K562 (cell line): ENCODE results near the gene ICAM2. TPM values are rescaled to one million over a fixed set of nuclear protein-coding genes. Genes with fewer than 3 reads are reported as not detected.

Experiments used
- ATAC-seq: fragments of 200-7000 bp; cut with Tn5 transposase; 3 replicates; pipeline ENCODE4 v1.9.1; 2020; ENCODE audit warnings: moderate library complexity
- BruUV-seq: library from RNA; stranded (reverse); fragments of 400-500 nt; replicated peaks from 2 replicates; lab custom pipeline; 2021; lab: Mats Ljungman, UMichigan
- CTCF ChIA-PET: fragments of 300-600 bp; formaldehyde crosslinking; extraction: SDS; loops from one replicate; lab custom pipeline; 2021; ENCODE audit warnings: low intra/inter-chr PET ratio; lab: Yijun Ruan, JAX
- POLR2A ChIA-PET: fragments of 300-600, 350-650 bp; sonication (Branson Sonifier 250); formaldehyde crosslinking; extraction: SDS; loops from one replicate; lab custom pipeline; 2021; ENCODE audit warnings: antibody characterized with exemption, inconsistent platforms; lab: Yijun Ruan, JAX
- DNase-seq, 4 experiments: peaks; one replicate each; pipeline versions ENCODE4 v3.0.0 to v3.0.0-alpha.2; 2011 to 2018; ENCODE audit warnings: low spot score in 3 of 4, mixed read lengths in 3 of 4; ENCODE audit errors: extremely low read depth in 1 of 4
- FAIRE-seq: peaks from 2 replicates; lab custom pipeline; 2011; peaks lifted over from hg19 to GRCh38; lab: Jason Lieb, UNC
- H2AFZ ChIP-seq: 2 replicates; pipeline ENCODE4 v1.6.0; 2011; ENCODE audit warnings: low read depth, low read length, control low read depth, inconsistent platforms
- H3K27ac ChIP-seq: fragments of 200-600 bp; 3 replicates; pipeline ENCODE4 v1.8.0; 2011; ENCODE audit warnings: low read depth, mild to moderate bottlenecking, control low read depth, inconsistent platforms, low read length, moderate library complexity, mixed read lengths; ENCODE audit errors: extremely low read depth
- H3K27me3 ChIP-seq, 2 experiments: fragments of 300-600 bp in 1 of 2; 2 replicates in 1 of 2; 3 replicates in 1 of 2; pipeline versions ENCODE4 v1.6.0 to v1.8.0; 2011; ENCODE audit warnings: inconsistent platforms in 2 of 2, low read length in 2 of 2, mild to moderate bottlenecking in 1 of 2, mixed read lengths in 1 of 2, moderate library complexity in 1 of 2; ENCODE audit not compliant: control insufficient read depth in 2 of 2, insufficient read depth in 2 of 2
- H3K36me3 ChIP-seq: fragments of 300-600 bp; 3 replicates; pipeline ENCODE4 v1.8.0; 2011; ENCODE audit warnings: mild to moderate bottlenecking, low read length, inconsistent platforms; ENCODE audit not compliant: control insufficient read depth, insufficient read depth
- H3K4me1 ChIP-seq, 2 experiments: fragments of 200-600 bp in 1 of 2; replicated peaks in 1 of 2; 2 replicates in 1 of 2; 3 replicates in 1 of 2; pipeline versions ENCODE4 v1.5.1 to v1.8.0; 2011; ENCODE audit warnings: inconsistent platforms in 2 of 2, low read length in 2 of 2, mild to moderate bottlenecking in 1 of 2, mixed read lengths in 1 of 2, moderate library complexity in 1 of 2; ENCODE audit not compliant: control insufficient read depth in 2 of 2, insufficient read depth in 2 of 2
- H3K4me2 ChIP-seq: 2 replicates; pipeline ENCODE4 v1.6.1; 2011; ENCODE audit warnings: low read length, control low read depth, inconsistent platforms, mixed read lengths; ENCODE audit not compliant: insufficient read depth
- H3K4me3 ChIP-seq: fragments of 200-600 bp; sonication (generic), shearing (Covaris generic); 2 replicates; pipeline ENCODE4 v1.5.1; 2016; ENCODE audit warnings: control low read depth, inconsistent platforms
- H3K79me2 ChIP-seq: fragments of 200-600 bp; 3 replicates; pipeline ENCODE4 v1.8.0; 2011; ENCODE audit warnings: low read length, inconsistent platforms; ENCODE audit not compliant: control insufficient read depth, insufficient read depth
- H3K9ac ChIP-seq, 2 experiments: 2 replicates each; pipeline versions ENCODE4 v1.6.0 to v1.6.1; 2011; ENCODE audit warnings: low read depth in 2 of 2, low read length in 2 of 2, control low read depth in 1 of 2, inconsistent platforms in 1 of 2, mild to moderate bottlenecking in 1 of 2, mixed read lengths in 1 of 2; ENCODE audit not compliant: insufficient read depth in 1 of 2
- H3K9me1 ChIP-seq: one replicate; pipeline ENCODE4 v1.6.0; 2011; ENCODE audit warnings: inconsistent platforms, mild to moderate bottlenecking, low read length, moderate library complexity; ENCODE audit not compliant: control insufficient read depth, insufficient read depth
- H3K9me3 ChIP-seq: replicated peaks from 2 replicates; pipeline ENCODE4 v1.5.1; 2011; ENCODE audit warnings: low read depth, low read length, inconsistent platforms; ENCODE audit not compliant: control insufficient read depth, insufficient read depth
- H4K20me1 ChIP-seq: replicated peaks from 2 replicates; pipeline ENCODE4 v1.6.1; 2011; ENCODE audit warnings: low read length, inconsistent platforms, mixed read lengths; ENCODE audit not compliant: control insufficient read depth, insufficient read depth
- BCOR ChIP-seq: fragments of 450-650 bp; IDR thresholded peaks from 2 replicates; pipeline ENCODE4 v1.6.1; 2016
- CEBPG ChIP-seq, 3 experiments: fragments of 200-800 bp in 1 of 3; sonication (Bioruptor generic) in 1 of 3; sonication (generic) in 1 of 3; formaldehyde crosslinking in 1 of 3; IDR thresholded peaks in 2 of 3; conservative IDR thresholded peaks in 1 of 3; 2 replicates each; pipeline versions ENCODE4 v1.6.1 to v1.8.0; 2016 to 2022; ENCODE audit warnings: missing compliant biosample characterization in 2 of 3, missing genetic modification characterization in 2 of 3, mild to moderate bottlenecking in 1 of 3, missing genetic modification reagents in 1 of 3
- COPS2 ChIP-seq: fragments of 450-650 bp; conservative IDR thresholded peaks from 2 replicates; pipeline ENCODE4 v1.6.1; 2016; ENCODE audit warnings: mild to moderate bottlenecking, moderate library complexity
- HDAC8 ChIP-seq: fragments of 450-650 bp; IDR thresholded peaks from 2 replicates; pipeline ENCODE4 v1.6.1; 2016; ENCODE audit warnings: mild to moderate bottlenecking, missing genetic modification characterization, moderate library complexity, missing compliant biosample characterization
- SIRT6 ChIP-seq: IDR thresholded peaks from one replicate; pipeline ENCODE4 v1.6.1; 2012; ENCODE audit warnings: low read depth, mild to moderate bottlenecking, control low read depth, inconsistent platforms, low read length, moderate library complexity
- TAF15 ChIP-seq: fragments of 200-400 bp; formaldehyde crosslinking; IDR thresholded peaks from 2 replicates; pipeline ENCODE4 v1.6.1; 2017; ENCODE audit warnings: mild to moderate bottlenecking, low read depth, low read length, moderate library complexity
- TFAM ChIP-seq: fragments of 250-450 bp; sonication (Bioruptor Pico); conservative IDR thresholded peaks from 2 replicates; pipeline ENCODE4 v1.5.0; 2021; ENCODE audit warnings: mild to moderate bottlenecking, moderate library complexity
- XRCC4 ChIP-seq: IDR thresholded peaks from one replicate; pipeline ENCODE4 v1.6.1; 2011; ENCODE audit not compliant: insufficient read depth, insufficient read length; ENCODE audit errors: extremely low read depth
- ZFP1 ChIP-seq: fragments of 450-650 bp; formaldehyde crosslinking; IDR thresholded peaks from 2 replicates; pipeline ENCODE4 v1.4.0; 2020; ENCODE audit warnings: mild to moderate bottlenecking, mixed read lengths
- ZFP36 ChIP-seq: fragments of 150-350 bp; IDR thresholded peaks from 2 replicates; pipeline ENCODE4 v1.6.1; 2018; ENCODE audit warnings: low read length, low read depth; ENCODE audit not compliant: partially characterized antibody
- WGBS: fragments of 100-300 bp; shearing (Covaris generic); methylation state at CpG from one replicate; pipeline ENCODE4 v1.1.6; 2016; ENCODE audit warnings: low coverage, mixed read lengths; ENCODE audit not compliant: insufficient coverage; ENCODE audit errors: missing lambda C conversion rate; 5-methylcytosine and 5-hydroxymethylcytosine counted together
- in situ Hi-C: fragments of 300-500 bp; cut with MboI; formaldehyde crosslinking; loops from 4 replicates; pipeline ENCODE4 v1.15.0; 2018; ENCODE audit warnings: inconsistent platforms, mixed read lengths
- intact Hi-C: fragments of 100-400 bp; cut with micrococcal nuclease; formaldehyde crosslinking; loops from 2 replicates; pipeline ENCODE4 v1.14.2; 2022
- polyA plus RNA-seq, 8 experiments: library from polyadenylated mRNA; depleted of rRNA in 4 of 8; stranded (reverse) in 5 of 8; unstranded in 3 of 8; fragments of >200 nt; fragmentation: Nextera tagmentation in 2 of 8; fragmentation: Illumina TruSeq in 1 of 8; extraction: Ambion mirVana in 2 of 8; extraction: Trizol in 1 of 8; gene quantifications; 2 replicates each; pipeline versions ENCODE4 v1.2.1 to v1.2.3, GENCODE V29; 2011 to 2014; ENCODE audit warnings: inconsistent platforms in 1 of 8, missing spikeins in 1 of 8
- total RNA-seq, 7 experiments: library from RNA; depleted of rRNA in 6 of 7; stranded (reverse); fragments of >200 nt in 6 of 7; fragmentation: Illumina TruSeq in 2 of 7; extraction: Trizol in 2 of 7; gene quantifications; 2 replicates each; pipeline versions ENCODE4 v1.2.1 to v1.2.3, GENCODE V29; 2011 to 2021; ENCODE audit warnings: low replicate concordance in 1 of 7
- TF ChIP-seq, protein P1 (sequence below), 3 experiments: IDR thresholded peaks in 2 of 3; conservative IDR thresholded peaks in 1 of 3; 2 replicates each; pipeline ENCODE4 v1.5.1; 2011 to 2012; ENCODE audit warnings: low read length in 3 of 3, mild to moderate bottlenecking in 3 of 3, control low read depth in 2 of 3, improper control_type of control experiment in 1 of 3, inconsistent platforms in 1 of 3, low read depth in 1 of 3, mixed read lengths in 1 of 3, moderate library complexity in 1 of 3; ENCODE audit not compliant: insufficient read depth in 2 of 3

ICAM2 gene
- total and polyA plus RNA-seq, 9 of the 15 experiments (the other 6 are each of a cell fraction or from before 2014, with no cell fraction given): 37.9 to 89.4 (median 60.6) TPM

DNA sequence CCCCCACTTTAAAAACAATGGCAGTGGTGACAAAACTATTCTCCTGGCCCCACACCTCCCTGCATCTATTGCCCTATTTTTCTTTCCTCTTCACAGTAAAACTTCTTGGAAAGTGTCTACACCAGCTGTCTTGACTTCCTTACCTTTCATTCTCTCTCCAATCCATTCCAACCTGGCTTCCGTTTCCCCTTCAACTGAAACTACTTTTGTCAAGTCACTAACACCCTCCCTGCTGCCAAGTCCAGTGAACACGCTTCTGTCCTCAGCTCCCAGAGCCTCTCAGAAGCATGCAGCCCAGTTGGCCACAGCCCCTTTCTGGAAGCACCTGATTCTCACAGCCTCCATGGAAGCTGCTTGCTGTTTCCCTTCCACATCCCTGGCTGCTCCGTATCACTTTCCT, 43.7 kb downstream of the ICAM2 start (continued):
- TF ChIP-seq TAF15 (no peak), HDAC8 (tag) (no peak), TFAM (no peak), SIRT6 (no peak), XRCC4 (no peak), ZFP1 (CRISPR knock-in tag) (no peak)

DNA sequence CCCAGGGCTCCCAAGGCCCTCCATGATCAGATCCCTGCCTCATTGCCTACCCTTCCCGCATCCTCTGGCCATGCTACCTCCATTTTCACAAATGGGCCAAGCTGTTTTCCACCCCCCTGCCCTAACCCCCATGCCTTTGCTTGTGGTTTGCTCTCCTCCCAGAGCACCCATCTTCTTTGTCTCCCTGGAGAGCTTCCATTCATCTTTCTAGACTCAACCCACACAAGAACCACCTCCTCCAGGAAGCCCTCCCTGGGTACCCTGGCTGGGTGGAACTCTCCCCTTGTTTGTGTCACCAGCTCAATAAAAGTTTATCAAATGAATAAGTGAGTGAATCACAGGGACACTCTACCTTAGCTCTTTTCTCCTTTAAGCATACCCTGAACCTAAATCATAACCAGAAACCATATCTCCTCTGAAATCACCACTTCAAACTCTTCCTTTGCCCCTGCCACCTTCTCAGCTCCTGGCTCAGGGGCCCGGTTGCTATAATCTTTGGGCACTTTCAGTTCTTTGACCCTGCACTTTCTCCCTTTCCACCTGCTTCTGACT, 44.8 kb downstream of the ICAM2 start:
- in situ Hi-C loops: no loop called here
- DNase-seq (no peak), ATAC-seq (no peak), FAIRE-seq (no peak)
- 0 out of 2 replicates have a peak, but pooled peaks have one; percentile 15 for TF ChIP-seq BCOR
- TF ChIP-seq, protein P1, sequence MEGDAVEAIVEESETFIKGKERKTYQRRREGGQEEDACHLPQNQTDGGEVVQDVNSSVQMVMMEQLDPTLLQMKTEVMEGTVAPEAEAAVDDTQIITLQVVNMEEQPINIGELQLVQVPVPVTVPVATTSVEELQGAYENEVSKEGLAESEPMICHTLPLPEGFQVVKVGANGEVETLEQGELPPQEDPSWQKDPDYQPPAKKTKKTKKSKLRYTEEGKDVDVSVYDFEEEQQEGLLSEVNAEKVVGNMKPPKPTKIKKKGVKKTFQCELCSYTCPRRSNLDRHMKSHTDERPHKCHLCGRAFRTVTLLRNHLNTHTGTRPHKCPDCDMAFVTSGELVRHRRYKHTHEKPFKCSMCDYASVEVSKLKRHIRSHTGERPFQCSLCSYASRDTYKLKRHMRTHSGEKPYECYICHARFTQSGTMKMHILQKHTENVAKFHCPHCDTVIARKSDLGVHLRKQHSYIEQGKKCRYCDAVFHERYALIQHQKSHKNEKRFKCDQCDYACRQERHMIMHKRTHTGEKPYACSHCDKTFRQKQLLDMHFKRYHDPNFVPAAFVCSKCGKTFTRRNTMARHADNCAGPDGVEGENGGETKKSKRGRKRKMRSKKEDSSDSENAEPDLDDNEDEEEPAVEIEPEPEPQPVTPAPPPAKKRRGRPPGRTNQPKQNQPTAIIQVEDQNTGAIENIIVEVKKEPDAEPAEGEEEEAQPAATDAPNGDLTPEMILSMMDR (IDR thresholded peaks at IDR 0.05 in 2 of 3, conservative IDR thresholded peaks at IDR 0.05 in 1 of 3; ENCODE audit: insufficient read depth in 2 of 3, low read depth in 1 of 3, low read length in 3 of 3): no peak
- TF ChIP-seq COPS2: no peak
- TF ChIP-seq ZFP36: peak; percentile 92
- TF ChIP-seq CEBPG (CRISPR knock-in tag; IDR thresholded peaks at IDR 0.05): no peak
- no peak for TF ChIP-seq CEBPG (tag; conservative IDR thresholded peaks at IDR 0.05 in 1 of 2, IDR thresholded peaks at IDR 0.05 in 1 of 2)
- Histone ChIP-seq H3K9ac (peak overlapping the region in 1 of 2 experiments; percentile 32; a peak in 1 of 4 replicates), H3K9me1 (no peaks in the 10 kb centered on the region), H3K4me3 (no peak overlapping the region), H2AFZ (no peak overlapping the region), H3K4me1 (peaks cover 4 to 22% of the 10 kb centered on the region in 2 experiments; a peak in 4 of 5 replicates), H3K9me3 (no peaks in the 10 kb centered on the region), H3K79me2 (no peaks in the 10 kb centered on the region), H4K20me1 (no peaks in the 10 kb centered on the region), H3K4me2 (no peak overlapping the region), H3K27me3 (peaks cover 0 to 28% of the 10 kb centered on the region in 2 experiments; a peak in 3 of 5 replicates), H3K27ac (no peak overlapping the region), H3K36me3 (no peaks in the 10 kb centered on the region)
- intact Hi-C loops: no loop called here
- BruUV-seq: no TSS peak
- WGBS: 34% methylated on average over 2 of the region's 2 CpGs
- POLR2A ChIA-PET: interaction anchor here (0.6 to 1.5 kb wide), 6 partner anchors 9 to 195 kb away, joined by 3 to 7 read pairs (median 3); no protein-coding TSS in a partner anchor
- CTCF ChIA-PET: no interaction called here
